HCT116 (cell line): ENCODE data around the gene CAVIN2. TPM values are rescaled to one million over a fixed set of nuclear protein-coding genes. Genes with fewer than 3 reads are reported as not detected.

Experiments
- ATAC-seq: fragments of 200-7000 bp; cut with Tn5 transposase; 2 replicates; pipeline ENCODE4 v1.9.1; 2020; ENCODE audit warnings: mild to moderate bottlenecking, moderate library complexity
- BruUV-seq: library from RNA; stranded (reverse); fragments of 400-500 nt; replicated peaks from 2 replicates; lab custom pipeline; 2021; lab: Mats Ljungman, UMichigan
- CTCF ChIA-PET: fragments of 300-600 bp; sonication (Branson Sonifier 250); formaldehyde crosslinking; loops from one replicate; lab custom pipeline; 2021; ENCODE audit warnings: antibody characterized with exemption; lab: Charles Lee
- POLR2A ChIA-PET: fragments of 300-600, 350-600 bp; sonication (Branson Sonifier 250); formaldehyde crosslinking; loops from one replicate; lab custom pipeline; 2021; ENCODE audit warnings: antibody characterized with exemption; lab: Charles Lee
- RAD21 ChIA-PET, 2 experiments: fragments of 300-600 bp; sonication (Branson Sonifier 250); formaldehyde crosslinking; loops; one replicate each; lab custom pipeline; 2023; ENCODE audit warnings: low total read pairs in 2 of 2; ENCODE audit not compliant: uncharacterized antibody in 2 of 2, unreplicated experiment in 2 of 2, low non-redundant PET in 1 of 2; lab: Charles Lee
- DNase-seq: peaks from one replicate; pipeline ENCODE4 v3.0.0-alpha.2; 2010; ENCODE audit warnings: low read depth, low spot score
- H2AFZ ChIP-seq: fragments of 200-600 bp; shearing (Covaris generic), sonication (generic); 2 replicates; pipeline ENCODE4 v1.6.1; 2017; ENCODE audit warnings: low read depth, mixed run types, mixed read lengths, antibody characterized with exemption, low read length; ENCODE audit not compliant: poor library complexity, severe bottlenecking
- H3K27ac ChIP-seq: 2 replicates; pipeline ENCODE4 v1.5.1; 2012; ENCODE audit warnings: low read depth, low read length
- H3K27me3 ChIP-seq: fragments of 200-600 bp; sonication (generic); 2 replicates; pipeline ENCODE4 v1.6.1; 2016; ENCODE audit warnings: mixed run types, low read length, mixed read lengths; ENCODE audit not compliant: insufficient read depth
- H3K36me3 ChIP-seq, 2 experiments: fragments of 200-500 bp in 1 of 2; fragments of 200-600 bp in 1 of 2; sonication (Bioruptor generic) in 1 of 2; sonication (generic) in 1 of 2; 2 replicates each; pipeline versions ENCODE4 v1.5.1 to v1.6.1; 2014 to 2016; ENCODE audit warnings: low read length in 2 of 2, inconsistent platforms in 1 of 2, mixed read lengths in 1 of 2, mixed run types in 1 of 2; ENCODE audit not compliant: insufficient read depth in 2 of 2, control insufficient read depth in 1 of 2
- H3K4me1 ChIP-seq, 2 experiments: fragments of 200-600 bp in 1 of 2; sonication (generic) in 1 of 2; 2 replicates each; pipeline versions ENCODE4 v1.5.1 to v1.6.1; 2012 to 2017; ENCODE audit warnings: low read length in 2 of 2, inconsistent platforms in 1 of 2, mild to moderate bottlenecking in 1 of 2, mixed read lengths in 1 of 2, mixed run types in 1 of 2, moderate library complexity in 1 of 2; ENCODE audit not compliant: insufficient read depth in 2 of 2, control insufficient read depth in 1 of 2
- H3K4me2 ChIP-seq: fragments of 200-600 bp; sonication (generic); 2 replicates; pipeline ENCODE4 v1.6.1; 2017; ENCODE audit warnings: mixed run types, low read length, mixed read lengths
- H3K4me3 ChIP-seq, 2 experiments: fragments of 200-600 bp in 1 of 2; sonication (generic) in 1 of 2; replicated peaks in 1 of 2; 2 replicates each; pipeline ENCODE4 v1.5.1; 2011 to 2016; ENCODE audit warnings: low read length in 2 of 2, control low read depth in 1 of 2, low read depth in 1 of 2, mild to moderate bottlenecking in 1 of 2, mixed read lengths in 1 of 2, mixed run types in 1 of 2
- H3K79me2 ChIP-seq: fragments of 200-600 bp; sonication (generic); 2 replicates; pipeline ENCODE4 v1.6.1; 2017; ENCODE audit warnings: mild to moderate bottlenecking, mixed run types, low read length, moderate library complexity, mixed read lengths; ENCODE audit not compliant: insufficient read depth
- H3K9ac ChIP-seq: fragments of 200-600 bp; sonication (generic); 2 replicates; pipeline ENCODE4 v1.6.1; 2016; ENCODE audit warnings: low read length, mixed read lengths
- H3K9me2 ChIP-seq: fragments of 200-600 bp; sonication (generic), shearing (Covaris generic); 2 replicates; pipeline ENCODE4 v1.6.1; 2017; ENCODE audit warnings: mixed run types, mild to moderate bottlenecking, moderate library complexity; ENCODE audit not compliant: insufficient read depth
- H3K9me3 ChIP-seq, 2 experiments: fragments of 200-500 bp in 1 of 2; fragments of 200-600 bp in 1 of 2; sonication (Bioruptor generic) in 1 of 2; sonication (generic) in 1 of 2; 2 replicates each; pipeline ENCODE4 v1.6.1; 2014 to 2017; ENCODE audit warnings: low read length in 2 of 2, mixed read lengths in 2 of 2, inconsistent platforms in 1 of 2, low read depth in 1 of 2, mild to moderate bottlenecking in 1 of 2, mixed run types in 1 of 2, moderate library complexity in 1 of 2; ENCODE audit not compliant: control insufficient read depth in 1 of 2, insufficient read depth in 1 of 2
- H4K20me1 ChIP-seq: fragments of 200-600 bp; sonication (generic), shearing (Covaris generic); 2 replicates; pipeline ENCODE4 v1.6.1; 2017; ENCODE audit warnings: mixed run types, mild to moderate bottlenecking, moderate library complexity; ENCODE audit not compliant: insufficient read depth
- CEBPB ChIP-seq: IDR thresholded peaks from 2 replicates; pipeline ENCODE4 v1.6.1; 2012; ENCODE audit warnings: low read depth
- CTCF ChIP-seq, 3 experiments: fragments of 200-600 bp in 1 of 3; sonication (generic) in 1 of 3; IDR thresholded peaks in 2 of 3; conservative IDR thresholded peaks in 1 of 3; 2 replicates each; pipeline ENCODE4 v1.5.1; 2012 to 2017; ENCODE audit warnings: low read depth in 2 of 3, low read length in 2 of 3, antibody characterized with exemption in 1 of 3, borderline replicate concordance in 1 of 3, control low read depth in 1 of 3, mild to moderate bottlenecking in 1 of 3, mixed read lengths in 1 of 3, mixed run types in 1 of 3, moderate library complexity in 1 of 3; ENCODE audit not compliant: insufficient read depth in 1 of 3
- EGR1 ChIP-seq: IDR thresholded peaks from 2 replicates; pipeline ENCODE4 v1.6.1; 2012; ENCODE audit warnings: low read depth
- ELF1 ChIP-seq: IDR thresholded peaks from 2 replicates; pipeline ENCODE4 v1.6.1; 2012; ENCODE audit warnings: low read depth, borderline replicate concordance
- EZH2phosphoT487 ChIP-seq: fragments of 200-600 bp; IDR thresholded peaks from 2 replicates; pipeline ENCODE4 v1.6.1; 2018; ENCODE audit warnings: antibody characterized with exemption, borderline replicate concordance
- FOSL1 ChIP-seq: IDR thresholded peaks from 2 replicates; pipeline ENCODE4 v1.6.1; 2012; ENCODE audit warnings: low read depth
- JUND ChIP-seq: IDR thresholded peaks from 2 replicates; pipeline ENCODE4 v1.6.1; 2012
- POLR2A ChIP-seq: IDR thresholded peaks from 2 replicates; pipeline ENCODE4 v1.7.0; 2011; ENCODE audit warnings: borderline replicate concordance; ENCODE audit not compliant: insufficient read depth, insufficient read length; ENCODE audit errors: extremely low read depth
- RAD21 ChIP-seq: IDR thresholded peaks from 2 replicates; pipeline ENCODE4 v1.6.1; 2012; ENCODE audit warnings: low read depth, mild to moderate bottlenecking
- SIN3A ChIP-seq: IDR thresholded peaks from 2 replicates; pipeline ENCODE4 v1.6.1; 2012; ENCODE audit warnings: low read depth
- SP1 ChIP-seq: IDR thresholded peaks from 2 replicates; pipeline ENCODE4 v1.6.1; 2012; ENCODE audit warnings: low read depth
- TCF7L2 ChIP-seq: IDR thresholded peaks from 2 replicates; pipeline ENCODE4 v1.7.0; 2011; ENCODE audit warnings: borderline replicate concordance, inconsistent platforms; ENCODE audit not compliant: insufficient read depth, insufficient read length; ENCODE audit errors: extremely low read depth
- ZBTB33 ChIP-seq: IDR thresholded peaks from 2 replicates; pipeline ENCODE4 v1.6.1; 2011; ENCODE audit warnings: mild to moderate bottlenecking, low read length, moderate library complexity; ENCODE audit not compliant: insufficient replicate concordance; ENCODE audit errors: extremely low read depth
- ZNF274 ChIP-seq: fragments of 200-500 bp; sonication (Bioruptor generic); IDR thresholded peaks from 2 replicates; pipeline ENCODE4 v1.6.1; 2014; ENCODE audit warnings: mild to moderate bottlenecking, low read depth, low read length, inconsistent platforms
- intact Hi-C: fragments of 100-400 bp; cut with micrococcal nuclease; formaldehyde crosslinking; loops from 2 replicates; pipeline ENCODE4 v1.10.0; 2022
- total RNA-seq: library from RNA; stranded (reverse); gene quantifications from one replicate; pipeline ENCODE4 v1.2.1, GENCODE V29; 2021; ENCODE audit not compliant: unreplicated experiment

The CAVIN2 gene
- total RNA-seq, 1 experiment from 2014 or later = 0.27 TPM

- Histone ChIP-seq H3K4me1 (no peaks in the 10 kb centered on the region), H3K9me2 (no peaks in the 10 kb centered on the region), H3K27me3 (no peaks in the 10 kb centered on the region), H3K27ac (no peak overlapping the region), H3K79me2 (no peaks in the 10 kb centered on the region), H3K9me3 (no peaks in the 10 kb centered on the region), H3K4me2 (no peak overlapping the region), H3K9ac (no peak overlapping the region), H2AFZ (no peak overlapping the region), H4K20me1 (no peaks in the 10 kb centered on the region), H3K4me3 (no peak overlapping the region), H3K36me3 (no peaks in the 10 kb centered on the region)
- ATAC-seq = no peak
- TF ChIP-seq ELF1 (no peak), CEBPB (no peak)
- no peak for DNase-seq
- intact Hi-C loops = no loop called here
- RAD21 ChIA-PET = no interaction called here
- BruUV-seq = no TSS peak
- POLR2A ChIA-PET = no interaction called here
- CTCF ChIA-PET = interaction anchor here (3.6 kb wide), 1 partner anchor 344 kb away, joined by 21 read pairs; no protein-coding TSS in a partner anchor
Measured at GRCh38 chr2:191818133-191818532, 28.8 kb downstream of the CAVIN2 start.

- no peak overlapping the region for H3K4me2 ChIP-seq
- H3K4me3 ChIP-seq = no peak overlapping the region
- intact Hi-C loops = no loop called here
- H3K36me3 ChIP-seq = no peaks in the 10 kb centered on the region
- POLR2A ChIA-PET = interaction anchor here (0.6 kb wide), 1 partner anchor 387 kb away, joined by 4 read pairs; no protein-coding TSS in a partner anchor
- H3K27me3 ChIP-seq = no peaks in the 10 kb centered on the region
- TF ChIP-seq RAD21 (no peak), TCF7L2 (no peak), ZBTB33 (no peak), CTCF (IDR thresholded peaks at IDR 0.05 in 2 of 3, conservative IDR thresholded peaks at IDR 0.05 in 1 of 3; ENCODE audit: borderline replicate concordance in 1 of 3, insufficient read depth in 1 of 3, low read depth in 2 of 3, low read length in 2 of 3) (no peak), SP1 (no peak), FOSL1 (no peak), EZH2phosphoT487 (no peak), EGR1 (no peak), CEBPB (no peak), JUND (no peak), ZNF274 (no peak), POLR2A (no peak), SIN3A (no peak), ELF1 (no peak)
- DNase-seq (no peak), ATAC-seq (no peak)
- CTCF ChIA-PET = interaction anchor here (0.7 to 4.0 kb wide), 2 partner anchors 53 to 348 kb away, joined by 3 to 158 read pairs; no protein-coding TSS in a partner anchor
- H3K9me2 ChIP-seq = no peaks in the 10 kb centered on the region
- no TSS peak for BruUV-seq
- H3K79me2 ChIP-seq = no peaks in the 10 kb centered on the region
- RAD21 ChIA-PET = no interaction called here
- H3K9ac ChIP-seq = no peak overlapping the region
- no peaks in the 10 kb centered on the region for H3K4me1 ChIP-seq
- no peak overlapping the region for H2AFZ ChIP-seq
- H3K9me3 ChIP-seq = no peaks in the 10 kb centered on the region
- H3K27ac ChIP-seq = no peak overlapping the region
- H4K20me1 ChIP-seq = no peaks in the 10 kb centered on the region
Measured at GRCh38 chr2:191815010-191815409, 31.9 kb downstream of the CAVIN2 start.
